ENCODE results near the gene GRK3. TPM values are rescaled to one million over a fixed set of nuclear protein-coding genes. Genes with fewer than 3 reads are reported as not detected.
A peak's percentile ranks its signal among the peaks of the same experiment; 100 is the strongest.
"Not testable (repeated sequence)": the region's sequence is repeated elsewhere in the genome, so short reads cannot be mapped to it uniquely, and the experiment has no call there.

The GRK3 gene
- total and polyA plus RNA-seq, 10 of the 15 experiments (the other 5 are each of a cell fraction or from before 2014, with no cell fraction given), result 3.1 to 35.1 (median 14.7) TPM

DNA sequence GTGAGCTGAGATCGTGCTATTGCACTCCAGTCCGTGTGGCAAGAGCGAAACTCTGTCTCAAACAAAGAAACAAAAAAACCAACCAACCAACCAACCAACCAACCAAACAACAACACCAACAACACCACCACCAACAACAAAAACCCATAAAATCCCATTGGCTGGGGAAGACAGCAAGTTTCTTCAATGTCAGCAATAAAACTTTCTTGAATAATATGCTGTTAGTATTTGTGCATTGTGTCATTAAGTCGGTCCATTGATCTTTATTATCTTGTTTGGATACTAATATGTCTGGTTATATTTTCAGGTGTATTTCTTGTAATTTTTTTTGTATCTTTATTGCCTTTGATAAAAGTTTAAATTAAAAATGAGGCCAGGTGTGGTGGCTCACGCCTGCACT is 9.4 kb downstream of the GRK3 start:
- ChIA-PET RAD21 (ENCODE audit: unreplicated experiment) (interaction anchor here (0.7 to 14.7 kb wide), 9 partner anchors 10 to 85 kb away, joined by 3 to 202 read pairs (median 6); no protein-coding TSS in a partner anchor), POLR2A (interaction anchor here (1.4 to 2.4 kb wide), 4 partner anchors 10 to 85 kb away, joined by 3 to 10 read pairs (median 6); partner anchors contain the start of gene GRK3), CTCF (interaction anchor here (0.5 to 3.4 kb wide), 13 partner anchors 10 to 170 kb away, joined by 3 to 14 read pairs (median 4); no protein-coding TSS in a partner anchor), SMC1A (ENCODE audit: uncharacterized antibody, unreplicated experiment) (interaction anchor here (1.0 to 3.6 kb wide), 15 partner anchors 9 to 120 kb away, joined by 3 to 20 read pairs (median 7); no protein-coding TSS in a partner anchor)
- intact Hi-C loops (cut with micrococcal nuclease; ENCODE audit: unreplicated experiment), result loop anchor here (2.0 to 5.0 kb wide), 2 partner anchors 83 to 129 kb away; no protein-coding TSS in a partner anchor
- H3K27me3 ChIP-seq (replicated peaks in 1 of 2; ENCODE audit: control insufficient read depth in 2 of 2, insufficient read depth in 2 of 2, low read length in 1 of 2), result no peaks in the 10 kb centered on the region
- H3K4me3 ChIP-seq, result 0 out of 2 replicates have a peak overlapping the region, but pooled peaks have one; percentile 0
- no peak overlapping the region for H2AFZ ChIP-seq (ENCODE audit: control insufficient read depth, low read depth, low read length)
- no peaks in the 10 kb centered on the region for H4K20me1 ChIP-seq (ENCODE audit: control insufficient read depth, insufficient read depth)
- H3K9ac ChIP-seq (ENCODE audit: control insufficient read depth, insufficient read depth, low read length), result no peak overlapping the region
- FAIRE-seq (no peak), ATAC-seq (peak; percentile 7; the same call in 1 of the 3 replicates), DNase-seq (ENCODE audit: low read depth, low spot score) (no peak)
- H3K79me2 ChIP-seq (ENCODE audit: control insufficient read depth, insufficient read depth, low read length), result peaks cover 72% of the 10 kb centered on the region
- BruUV-seq (replicated peaks), result no TSS peak
- H3K9me3 ChIP-seq (replicated peaks; ENCODE audit: control insufficient read depth, insufficient read depth, low read length), result no peaks in the 10 kb centered on the region; the same call in 2 of the 3 replicates
- H3K36me3 ChIP-seq (ENCODE audit: control insufficient read depth in 2 of 2, insufficient read depth in 2 of 2, low read length in 1 of 2), result 0 out of 4 replicates have a peak, but pooled peaks cover 0 to 2% of the 10 kb centered on the region in 2 experiments
- peak overlapping the region; percentile 7 for H3K4me2 ChIP-seq (ENCODE audit: control insufficient read depth, insufficient read depth)
- TF ChIP-seq TCF3 (IDR thresholded peaks at IDR 0.05; ENCODE audit: borderline replicate concordance, insufficient read depth, low read depth, low read length) (no peak), NFYB (IDR thresholded peaks at IDR 0.05; ENCODE audit: insufficient read depth, low read depth, low read length) (peak; percentile 75), IKZF2 (IDR thresholded peaks at IDR 0.05) (0 out of 4 replicates have a peak, but pooled peaks of 1 of the 2 experiments have one; percentile 22)
- peak overlapping the region; percentile 61; the same call in 1 of the 2 replicates for H3K27ac ChIP-seq (ENCODE audit: control insufficient read depth, insufficient read depth)
- peaks cover 21% of the 10 kb centered on the region for H3K4me1 ChIP-seq (ENCODE audit: control insufficient read depth, insufficient read depth, low read length)
- in situ Hi-C loops (cut with MboI), result no loop called here
- WGBS (ENCODE audit: insufficient coverage, insufficient replicate concordance, low lambda C conversion rate, missing lambda C conversion rate), result 95% methylated on average over 5 of the region's 5 CpGs

DNA sequence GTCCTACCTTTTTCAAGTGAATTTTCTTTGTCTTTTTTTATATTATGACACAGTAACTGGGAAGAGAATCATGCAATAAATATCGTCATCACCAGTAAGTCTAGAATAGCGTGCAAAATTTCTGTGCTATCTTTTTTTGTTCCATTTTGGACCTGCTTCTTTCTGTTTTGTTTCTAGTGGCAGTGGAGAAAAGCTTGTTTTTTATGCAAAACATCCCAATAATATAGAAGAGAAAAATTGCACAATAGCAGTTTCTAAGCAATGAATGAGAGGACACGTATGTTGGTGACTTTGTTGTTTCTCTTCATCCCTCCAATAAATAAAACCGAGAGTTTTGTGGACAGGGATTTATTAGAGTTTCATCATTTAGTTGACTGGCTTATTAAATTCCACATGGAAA is 10.3 kb downstream of the GRK3 start:
- DNase-seq (ENCODE audit: low read depth, low spot score) (no peak), ATAC-seq (no peak), FAIRE-seq (no peak)
- Histone ChIP-seq H3K9ac (ENCODE audit: control insufficient read depth, insufficient read depth, low read length) (no peak overlapping the region), H3K27ac (ENCODE audit: control insufficient read depth, insufficient read depth) (no peak overlapping the region), H3K4me3 (no peak overlapping the region), H3K79me2 (ENCODE audit: control insufficient read depth, insufficient read depth, low read length) (peaks cover 67% of the 10 kb centered on the region), H2AFZ (ENCODE audit: control insufficient read depth, low read depth, low read length) (no peak overlapping the region), H3K4me1 (ENCODE audit: control insufficient read depth, insufficient read depth, low read length) (peaks cover 21% of the 10 kb centered on the region), H3K27me3 (replicated peaks in 1 of 2; ENCODE audit: control insufficient read depth in 2 of 2, insufficient read depth in 2 of 2, low read length in 1 of 2) (no peaks in the 10 kb centered on the region), H3K36me3 (ENCODE audit: control insufficient read depth in 2 of 2, insufficient read depth in 2 of 2, low read length in 1 of 2) (0 out of 4 replicates have a peak, but pooled peaks cover 0 to 2% of the 10 kb centered on the region in 2 experiments), H4K20me1 (ENCODE audit: control insufficient read depth, insufficient read depth) (no peaks in the 10 kb centered on the region), H3K9me3 (replicated peaks; ENCODE audit: control insufficient read depth, insufficient read depth, low read length) (no peaks in the 10 kb centered on the region; the same call in 2 of the 3 replicates), H3K4me2 (ENCODE audit: control insufficient read depth, insufficient read depth) (peak overlapping the region; percentile 7; the same call in 1 of the 2 replicates)
- TF ChIP-seq CEBPB (IDR thresholded peaks at IDR 0.05; ENCODE audit: borderline replicate concordance in 1 of 2, low read depth in 2 of 2, low read length in 2 of 2), result peak in 1 of 2 experiments; percentile 25; a peak in 1 of 4 replicates
- TF ChIP-seq CBX5 (IDR thresholded peaks at IDR 0.05; ENCODE audit: low read depth), result no peak
- intact Hi-C loops (cut with micrococcal nuclease; ENCODE audit: unreplicated experiment), result loop anchor here (5.0 kb wide), 1 partner anchor 83 kb away; no protein-coding TSS in a partner anchor
- no TSS peak for BruUV-seq (replicated peaks)
- ChIA-PET SMC1A (ENCODE audit: uncharacterized antibody, unreplicated experiment) (interaction anchor here (0.6 to 3.6 kb wide), 12 partner anchors 11 to 757 kb away, joined by 3 to 20 read pairs (median 5); no protein-coding TSS in a partner anchor), POLR2A (interaction anchor here (2.0 to 2.1 kb wide), 2 partner anchors 48 to 85 kb away, joined by 5 to 10 read pairs; no protein-coding TSS in a partner anchor), RAD21 (ENCODE audit: unreplicated experiment) (interaction anchor here (0.8 to 3.6 kb wide), 6 partner anchors 8 to 146 kb away, joined by 3 to 26 read pairs (median 4); no protein-coding TSS in a partner anchor), CTCF (interaction anchor here (0.9 to 3.4 kb wide), 7 partner anchors 31 to 127 kb away, joined by 3 to 13 read pairs (median 3); no protein-coding TSS in a partner anchor)
- WGBS (ENCODE audit: insufficient coverage, insufficient replicate concordance, low lambda C conversion rate, missing lambda C conversion rate), result 72% methylated on average over 4 of the region's 4 CpGs
- in situ Hi-C loops (cut with MboI), result no loop called here

DNA sequence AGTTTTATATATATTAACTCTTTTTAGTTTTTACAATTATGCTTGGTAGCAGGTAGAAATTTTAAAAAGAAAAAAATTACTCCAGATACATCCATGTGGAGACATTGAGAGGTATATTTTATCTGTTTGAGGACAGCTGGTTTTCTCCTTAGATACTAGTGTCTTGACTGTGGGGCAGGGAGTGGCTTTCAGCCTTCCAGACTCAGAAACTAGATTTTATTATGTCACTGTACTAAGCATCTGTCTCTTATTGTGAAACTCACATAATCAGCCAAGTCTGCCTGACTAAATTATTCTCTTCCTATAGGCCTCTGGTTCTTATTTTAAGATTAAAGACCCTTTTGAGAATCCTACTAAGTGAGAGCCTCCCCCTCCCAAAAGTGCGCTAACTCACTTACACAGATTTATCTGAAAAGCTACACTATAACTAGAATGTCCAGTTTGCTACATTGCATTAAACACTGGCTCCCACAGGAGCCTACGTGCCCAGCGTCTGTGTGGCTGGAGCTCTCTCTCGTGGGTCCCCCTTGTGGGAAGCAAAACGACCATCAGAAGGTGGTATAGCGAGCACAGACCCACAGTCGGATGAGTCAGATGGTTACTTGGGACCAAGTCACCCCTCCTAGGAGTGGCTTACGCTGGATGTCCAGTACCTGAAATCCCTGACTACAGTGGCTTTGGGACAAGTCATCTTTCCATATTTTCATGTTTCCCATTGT is 11.4 kb downstream of the GRK3 start:
- ATAC-seq, result 0 out of 3 replicates have a peak, but pooled peaks have one; percentile 12
- H3K36me3 ChIP-seq (ENCODE audit: control insufficient read depth in 2 of 2, insufficient read depth in 2 of 2, low read length in 1 of 2); DNase-seq (ENCODE audit: low read depth, low spot score); H2AFZ ChIP-seq (ENCODE audit: control insufficient read depth, low read depth, low read length); H3K27me3 ChIP-seq (replicated peaks in 1 of 2; ENCODE audit: control insufficient read depth in 2 of 2, insufficient read depth in 2 of 2, low read length in 1 of 2); in situ Hi-C loops (cut with MboI); BruUV-seq (replicated peaks); intact Hi-C loops (cut with micrococcal nuclease; ENCODE audit: unreplicated experiment); H3K9me3 ChIP-seq (replicated peaks; ENCODE audit: control insufficient read depth, insufficient read depth, low read length); H3K4me3 ChIP-seq; H3K9ac ChIP-seq (ENCODE audit: control insufficient read depth, insufficient read depth, low read length); H3K27ac ChIP-seq (ENCODE audit: control insufficient read depth, insufficient read depth); FAIRE-seq; H3K4me2 ChIP-seq (ENCODE audit: control insufficient read depth, insufficient read depth); H4K20me1 ChIP-seq (ENCODE audit: control insufficient read depth, insufficient read depth): not testable (repeated sequence)
- ChIA-PET CTCF (interaction anchor here (0.9 to 3.4 kb wide), 4 partner anchors 32 to 128 kb away, joined by 3 to 13 read pairs (median 3); no protein-coding TSS in a partner anchor), SMC1A (ENCODE audit: uncharacterized antibody, unreplicated experiment) (interaction anchor here (0.7 to 3.6 kb wide), 11 partner anchors 8 to 125 kb away, joined by 3 to 20 read pairs (median 6); no protein-coding TSS in a partner anchor), RAD21 (ENCODE audit: unreplicated experiment) (interaction anchor here (0.8 to 3.6 kb wide), 7 partner anchors 8 to 144 kb away, joined by 3 to 26 read pairs (median 5); no protein-coding TSS in a partner anchor), POLR2A (interaction anchor here (0.6 to 2.0 kb wide), 4 partner anchors 48 to 83 kb away, joined by 3 to 5 read pairs (median 3); no protein-coding TSS in a partner anchor)
- H3K4me1 ChIP-seq (ENCODE audit: control insufficient read depth, insufficient read depth, low read length), result peaks cover 21% of the 10 kb centered on the region
- peaks cover 56% of the 10 kb centered on the region for H3K79me2 ChIP-seq (ENCODE audit: control insufficient read depth, insufficient read depth, low read length)
- 85% methylated on average over 7 of the region's 8 CpGs for WGBS (ENCODE audit: insufficient coverage, insufficient replicate concordance, low lambda C conversion rate, missing lambda C conversion rate)

All from GM12878 (cell line).